HepG2 (cell line): ENCODE results near the gene MXD1. TPM values are rescaled to one million over a fixed set of nuclear protein-coding genes. Genes with fewer than 3 reads are reported as not detected.
A peak's percentile ranks its signal among the peaks of the same experiment; 100 is the strongest.

Source experiments
- ATF1 ChIP-seq: IDR thresholded peaks from 2 replicates; pipeline ENCODE4 v1.6.1; 2016; ENCODE audit warnings: mild to moderate bottlenecking, control low read depth
- EP300 ChIP-seq, 3 experiments: sonication (generic) in 1 of 3; formaldehyde crosslinking in 1 of 3; IDR thresholded peaks; 2 replicates each; pipeline versions ENCODE4 v1.5.1 to v1.6.1; 2011 to 2020; ENCODE audit warnings: low read depth in 2 of 3, low read length in 2 of 3, borderline replicate concordance in 1 of 3, improper control_type of control experiment in 1 of 3, mild to moderate bottlenecking in 1 of 3, missing genetic modification reagents in 1 of 3, moderate library complexity in 1 of 3
- ISL2 ChIP-seq: sonication (generic); formaldehyde crosslinking; IDR thresholded peaks from 2 replicates; pipeline ENCODE4 v1.5.0; 2020; ENCODE audit warnings: missing genetic modification reagents
- KMT2A ChIP-seq: sonication (generic); formaldehyde crosslinking; IDR thresholded peaks from 2 replicates; pipeline ENCODE4 v1.4.0; 2020; ENCODE audit warnings: missing genetic modification reagents
- MYNN ChIP-seq: sonication (generic); formaldehyde crosslinking; IDR thresholded peaks from 2 replicates; pipeline ENCODE4 v1.4.0; 2020; ENCODE audit warnings: mild to moderate bottlenecking, low read depth, missing genetic modification reagents
- SMC3 ChIP-seq: IDR thresholded peaks from 2 replicates; pipeline ENCODE4 v1.6.1; 2011; ENCODE audit warnings: low read length, improper control_type of control experiment
- SP5 ChIP-seq: IDR thresholded peaks from 2 replicates; pipeline ENCODE4 v1.6.1; 2016; ENCODE audit warnings: low read depth, borderline replicate concordance
- TBX2 ChIP-seq: sonication (generic); formaldehyde crosslinking; IDR thresholded peaks from 2 replicates; pipeline ENCODE4 v1.5.0; 2020; ENCODE audit warnings: missing genetic modification reagents, mild to moderate bottlenecking, borderline replicate concordance
- ZMYM3 ChIP-seq: sonication (generic); formaldehyde crosslinking; IDR thresholded peaks from 2 replicates; pipeline ENCODE4 v1.5.1; 2020; ENCODE audit warnings: mild to moderate bottlenecking, missing genetic modification reagents
- ZNF468 ChIP-seq: sonication (generic); formaldehyde crosslinking; IDR thresholded peaks from 2 replicates; pipeline ENCODE4 v1.8.0; 2022; ENCODE audit warnings: mild to moderate bottlenecking, moderate library complexity, missing genetic modification reagents
- ZNF550 ChIP-seq: sonication (generic); formaldehyde crosslinking; IDR thresholded peaks from 2 replicates; pipeline ENCODE4 v1.4.0; 2020; ENCODE audit warnings: mild to moderate bottlenecking, missing genetic modification reagents, borderline replicate concordance
- ZSCAN29 ChIP-seq: sonication (generic); formaldehyde crosslinking; conservative IDR thresholded peaks from 2 replicates; pipeline ENCODE4 v1.4.0; 2020; ENCODE audit warnings: mild to moderate bottlenecking, missing genetic modification reagents
- polyA plus RNA-seq, 8 experiments: library from polyadenylated mRNA; depleted of rRNA in 3 of 8; stranded (reverse) in 7 of 8; unstranded in 1 of 8; fragments of >200 nt; fragmentation: Illumina TruSeq in 4 of 8; extraction: Trizol in 4 of 8; gene quantifications; 2 replicates each; pipeline versions ENCODE4 v1.2.1 to v1.2.3, GENCODE V29; 2011 to 2016; ENCODE audit warnings: low read depth in 4 of 8, missing spikeins in 1 of 8, mixed read lengths in 1 of 8; ENCODE audit not compliant: insufficient read depth in 1 of 8
- total RNA-seq, 5 experiments: library from RNA; depleted of rRNA; stranded (reverse); fragments of >200 nt; fragmentation: Illumina TruSeq; extraction: Trizol; gene quantifications; 2 replicates each; pipeline ENCODE4 v1.2.3, GENCODE V29; 2016; ENCODE audit warnings: low read depth in 1 of 5
- TF ChIP-seq, protein P1 (sequence below): sonication (generic); formaldehyde crosslinking; IDR thresholded peaks from 2 replicates; pipeline ENCODE4 v1.4.0; 2020; ENCODE audit warnings: missing genetic modification reagents
- TF ChIP-seq, protein P2 (sequence below): IDR thresholded peaks from 2 replicates; pipeline ENCODE4 v1.4.0; 2020; ENCODE audit warnings: mild to moderate bottlenecking, missing genetic modification reagents
- TF ChIP-seq, protein P3 (sequence below): sonication (generic); formaldehyde crosslinking; IDR thresholded peaks from 2 replicates; pipeline ENCODE4 v1.4.0; 2020; ENCODE audit warnings: missing genetic modification reagents
- TF ChIP-seq, protein P4 (sequence below): sonication (generic); formaldehyde crosslinking; conservative IDR thresholded peaks from 2 replicates; pipeline ENCODE4 v1.4.0; 2020; ENCODE audit warnings: mild to moderate bottlenecking, missing genetic modification reagents, moderate library complexity

The MXD1 gene
- total and polyA plus RNA-seq, 2 of the 13 experiments (the other 11 are each of a cell fraction or from before 2014, with no cell fraction given) = 6.4 to 14.9 TPM

DNA sequence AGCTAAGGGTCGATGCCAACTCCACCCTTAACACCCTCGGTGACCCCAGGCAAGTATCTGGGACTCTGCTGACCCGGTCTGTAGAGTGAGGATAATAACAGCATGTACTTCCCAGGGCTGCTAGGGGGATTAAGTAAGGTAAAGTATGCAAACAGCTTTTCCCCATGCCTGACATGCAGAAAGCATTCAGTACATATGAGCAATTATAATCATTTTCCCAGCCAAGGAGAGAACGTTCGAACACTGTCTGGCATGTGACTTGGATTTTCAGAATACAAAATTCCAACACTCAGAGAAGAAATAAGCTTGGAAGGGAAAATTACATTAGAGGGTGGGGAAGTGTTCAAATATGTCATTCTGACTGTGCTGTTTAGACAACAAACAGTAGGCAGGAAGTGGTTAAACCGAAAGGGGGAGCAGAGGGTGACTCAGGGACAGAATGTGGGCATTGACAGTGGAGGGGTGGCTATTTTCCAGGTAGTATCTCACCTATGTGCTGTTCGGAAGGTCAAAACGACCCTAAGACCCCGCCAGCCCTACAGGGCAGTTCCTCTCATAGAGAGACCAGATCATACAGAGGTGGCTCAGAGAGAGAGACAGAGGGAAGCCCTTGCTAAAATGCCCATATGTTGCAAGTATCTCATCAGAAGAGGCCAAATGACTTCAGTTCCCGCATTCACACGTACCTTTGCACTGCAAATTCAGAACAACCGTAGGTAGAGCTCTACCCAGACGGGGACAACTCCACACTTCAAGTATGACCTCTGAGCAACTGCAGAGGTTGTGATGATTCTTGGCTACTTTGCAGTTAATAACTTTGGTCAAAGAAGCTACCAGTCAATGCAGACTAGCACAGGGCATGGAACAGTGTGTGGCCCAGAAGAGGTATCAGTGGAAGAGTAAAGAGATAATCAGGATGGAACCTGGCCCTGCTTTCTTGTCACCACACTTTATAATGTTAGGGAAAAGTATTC is 31.7 kb downstream of the MXD1 start (continued):
- TF ChIP-seq, protein P1, sequence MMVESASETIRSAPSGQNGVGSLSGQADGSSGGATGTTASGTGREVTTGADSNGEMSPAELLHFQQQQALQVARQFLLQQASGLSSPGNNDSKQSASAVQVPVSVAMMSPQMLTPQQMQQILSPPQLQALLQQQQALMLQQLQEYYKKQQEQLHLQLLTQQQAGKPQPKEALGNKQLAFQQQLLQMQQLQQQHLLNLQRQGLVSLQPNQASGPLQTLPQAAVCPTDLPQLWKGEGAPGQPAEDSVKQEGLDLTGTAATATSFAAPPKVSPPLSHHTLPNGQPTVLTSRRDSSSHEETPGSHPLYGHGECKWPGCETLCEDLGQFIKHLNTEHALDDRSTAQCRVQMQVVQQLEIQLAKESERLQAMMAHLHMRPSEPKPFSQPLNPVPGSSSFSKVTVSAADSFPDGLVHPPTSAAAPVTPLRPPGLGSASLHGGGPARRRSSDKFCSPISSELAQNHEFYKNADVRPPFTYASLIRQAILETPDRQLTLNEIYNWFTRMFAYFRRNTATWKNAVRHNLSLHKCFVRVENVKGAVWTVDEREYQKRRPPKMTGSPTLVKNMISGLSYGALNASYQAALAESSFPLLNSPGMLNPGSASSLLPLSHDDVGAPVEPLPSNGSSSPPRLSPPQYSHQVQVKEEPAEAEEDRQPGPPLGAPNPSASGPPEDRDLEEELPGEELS = peak; percentile 87
- TF ChIP-seq ISL2 (CRISPR knock-in tag) (peak; percentile 48), ZNF468 (CRISPR knock-in tag) (0 out of 2 replicates have a peak, but pooled peaks have one; percentile 54), ZNF550 (CRISPR knock-in tag) (no peak), ATF1 (0 out of 2 replicates have a peak, but pooled peaks have one; percentile 33), SP5 (CRISPR knock-in tag) (peak; percentile 66), ZSCAN29 (CRISPR knock-in tag) (0 out of 2 replicates have a peak, but pooled peaks have one; percentile 50), ZMYM3 (CRISPR knock-in tag) (peak; percentile 90), KMT2A (CRISPR knock-in tag) (no peak), EP300 (IDR thresholded peaks at IDR 0.05; ENCODE audit: low read depth in 2 of 2, low read length in 2 of 2) (peak in 1 of 2 experiments; percentile 89; a peak in 2 of 4 replicates), EP300 (CRISPR knock-in tag; IDR thresholded peaks at IDR 0.05; ENCODE audit: borderline replicate concordance) (no peak; the same call in 1 of the 2 replicates), TBX2 (CRISPR knock-in tag) (peak; percentile 46), MYNN (CRISPR knock-in tag) (no peak), SMC3 (peak; percentile 9; the same call in 1 of the 2 replicates)
- TF ChIP-seq, protein P2, sequence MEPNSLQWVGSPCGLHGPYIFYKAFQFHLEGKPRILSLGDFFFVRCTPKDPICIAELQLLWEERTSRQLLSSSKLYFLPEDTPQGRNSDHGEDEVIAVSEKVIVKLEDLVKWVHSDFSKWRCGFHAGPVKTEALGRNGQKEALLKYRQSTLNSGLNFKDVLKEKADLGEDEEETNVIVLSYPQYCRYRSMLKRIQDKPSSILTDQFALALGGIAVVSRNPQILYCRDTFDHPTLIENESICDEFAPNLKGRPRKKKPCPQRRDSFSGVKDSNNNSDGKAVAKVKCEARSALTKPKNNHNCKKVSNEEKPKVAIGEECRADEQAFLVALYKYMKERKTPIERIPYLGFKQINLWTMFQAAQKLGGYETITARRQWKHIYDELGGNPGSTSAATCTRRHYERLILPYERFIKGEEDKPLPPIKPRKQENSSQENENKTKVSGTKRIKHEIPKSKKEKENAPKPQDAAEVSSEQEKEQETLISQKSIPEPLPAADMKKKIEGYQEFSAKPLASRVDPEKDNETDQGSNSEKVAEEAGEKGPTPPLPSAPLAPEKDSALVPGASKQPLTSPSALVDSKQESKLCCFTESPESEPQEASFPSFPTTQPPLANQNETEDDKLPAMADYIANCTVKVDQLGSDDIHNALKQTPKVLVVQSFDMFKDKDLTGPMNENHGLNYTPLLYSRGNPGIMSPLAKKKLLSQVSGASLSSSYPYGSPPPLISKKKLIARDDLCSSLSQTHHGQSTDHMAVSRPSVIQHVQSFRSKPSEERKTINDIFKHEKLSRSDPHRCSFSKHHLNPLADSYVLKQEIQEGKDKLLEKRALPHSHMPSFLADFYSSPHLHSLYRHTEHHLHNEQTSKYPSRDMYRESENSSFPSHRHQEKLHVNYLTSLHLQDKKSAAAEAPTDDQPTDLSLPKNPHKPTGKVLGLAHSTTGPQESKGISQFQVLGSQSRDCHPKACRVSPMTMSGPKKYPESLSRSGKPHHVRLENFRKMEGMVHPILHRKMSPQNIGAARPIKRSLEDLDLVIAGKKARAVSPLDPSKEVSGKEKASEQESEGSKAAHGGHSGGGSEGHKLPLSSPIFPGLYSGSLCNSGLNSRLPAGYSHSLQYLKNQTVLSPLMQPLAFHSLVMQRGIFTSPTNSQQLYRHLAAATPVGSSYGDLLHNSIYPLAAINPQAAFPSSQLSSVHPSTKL (CRISPR knock-in tag) = peak; percentile 78
- TF ChIP-seq, protein P3, sequence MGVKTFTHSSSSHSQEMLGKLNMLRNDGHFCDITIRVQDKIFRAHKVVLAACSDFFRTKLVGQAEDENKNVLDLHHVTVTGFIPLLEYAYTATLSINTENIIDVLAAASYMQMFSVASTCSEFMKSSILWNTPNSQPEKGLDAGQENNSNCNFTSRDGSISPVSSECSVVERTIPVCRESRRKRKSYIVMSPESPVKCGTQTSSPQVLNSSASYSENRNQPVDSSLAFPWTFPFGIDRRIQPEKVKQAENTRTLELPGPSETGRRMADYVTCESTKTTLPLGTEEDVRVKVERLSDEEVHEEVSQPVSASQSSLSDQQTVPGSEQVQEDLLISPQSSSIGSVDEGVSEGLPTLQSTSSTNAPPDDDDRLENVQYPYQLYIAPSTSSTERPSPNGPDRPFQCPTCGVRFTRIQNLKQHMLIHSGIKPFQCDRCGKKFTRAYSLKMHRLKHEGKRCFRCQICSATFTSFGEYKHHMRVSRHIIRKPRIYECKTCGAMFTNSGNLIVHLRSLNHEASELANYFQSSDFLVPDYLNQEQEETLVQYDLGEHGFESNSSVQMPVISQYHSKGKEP (CRISPR knock-in tag) = no peak
- TF ChIP-seq, protein P4, sequence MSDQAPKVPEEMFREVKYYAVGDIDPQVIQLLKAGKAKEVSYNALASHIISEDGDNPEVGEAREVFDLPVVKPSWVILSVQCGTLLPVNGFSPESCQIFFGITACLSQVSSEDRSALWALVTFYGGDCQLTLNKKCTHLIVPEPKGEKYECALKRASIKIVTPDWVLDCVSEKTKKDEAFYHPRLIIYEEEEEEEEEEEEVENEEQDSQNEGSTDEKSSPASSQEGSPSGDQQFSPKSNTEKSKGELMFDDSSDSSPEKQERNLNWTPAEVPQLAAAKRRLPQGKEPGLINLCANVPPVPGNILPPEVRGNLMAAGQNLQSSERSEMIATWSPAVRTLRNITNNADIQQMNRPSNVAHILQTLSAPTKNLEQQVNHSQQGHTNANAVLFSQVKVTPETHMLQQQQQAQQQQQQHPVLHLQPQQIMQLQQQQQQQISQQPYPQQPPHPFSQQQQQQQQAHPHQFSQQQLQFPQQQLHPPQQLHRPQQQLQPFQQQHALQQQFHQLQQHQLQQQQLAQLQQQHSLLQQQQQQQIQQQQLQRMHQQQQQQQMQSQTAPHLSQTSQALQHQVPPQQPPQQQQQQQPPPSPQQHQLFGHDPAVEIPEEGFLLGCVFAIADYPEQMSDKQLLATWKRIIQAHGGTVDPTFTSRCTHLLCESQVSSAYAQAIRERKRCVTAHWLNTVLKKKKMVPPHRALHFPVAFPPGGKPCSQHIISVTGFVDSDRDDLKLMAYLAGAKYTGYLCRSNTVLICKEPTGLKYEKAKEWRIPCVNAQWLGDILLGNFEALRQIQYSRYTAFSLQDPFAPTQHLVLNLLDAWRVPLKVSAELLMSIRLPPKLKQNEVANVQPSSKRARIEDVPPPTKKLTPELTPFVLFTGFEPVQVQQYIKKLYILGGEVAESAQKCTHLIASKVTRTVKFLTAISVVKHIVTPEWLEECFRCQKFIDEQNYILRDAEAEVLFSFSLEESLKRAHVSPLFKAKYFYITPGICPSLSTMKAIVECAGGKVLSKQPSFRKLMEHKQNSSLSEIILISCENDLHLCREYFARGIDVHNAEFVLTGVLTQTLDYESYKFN = peak; percentile 72
